Measurements from ENCODE around the gene AKT1. TPM values are rescaled to one million over a fixed set of nuclear protein-coding genes. Genes with fewer than 3 reads are reported as not detected.
A peak's percentile ranks its signal among the peaks of the same experiment; 100 is the strongest.

Gene AKT1
- total and polyA plus RNA-seq, 12 donors, result 66.4 to 300 (median 195) TPM

DNA sequence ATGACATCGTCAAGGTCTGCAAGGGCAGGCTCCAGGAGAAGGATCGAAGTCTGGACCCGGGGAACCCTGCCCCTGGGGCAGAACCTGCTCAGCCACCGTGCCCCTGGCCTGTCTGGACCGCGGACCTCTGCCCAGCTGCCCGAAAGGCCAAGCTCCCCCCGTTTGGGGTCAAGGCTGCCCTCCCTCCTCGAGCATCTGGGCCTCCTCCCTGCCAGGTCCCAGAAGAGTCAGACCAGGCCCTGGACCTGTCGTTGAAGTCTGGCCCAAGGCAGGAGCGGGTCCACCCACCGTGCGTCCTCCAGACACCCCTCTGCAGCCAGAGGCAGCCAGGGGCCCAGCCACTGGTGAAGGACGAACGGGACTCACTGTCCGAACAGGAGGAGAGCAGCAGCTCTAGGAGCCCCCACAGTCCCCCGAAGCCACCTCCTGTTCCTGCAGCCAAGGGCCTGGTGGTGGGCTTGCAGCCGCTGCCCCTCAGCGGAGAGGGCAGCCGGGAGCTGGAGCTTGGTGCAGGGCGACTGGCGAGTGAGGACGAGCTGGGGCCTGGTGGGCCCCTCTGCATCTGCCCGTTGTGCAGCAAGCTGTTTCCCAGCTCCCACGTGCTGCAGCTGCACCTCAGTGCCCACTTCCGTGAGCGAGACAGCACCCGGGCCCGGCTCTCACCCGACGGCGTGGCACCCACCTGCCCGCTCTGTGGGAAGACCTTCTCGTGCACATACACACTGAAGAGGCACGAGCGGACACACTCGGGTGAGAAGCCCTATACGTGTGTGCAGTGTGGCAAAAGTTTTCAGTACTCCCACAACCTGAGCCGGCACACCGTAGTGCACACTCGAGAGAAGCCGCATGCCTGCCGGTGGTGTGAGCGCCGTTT lies 6.2 kb upstream of the AKT1 start:
- intact Hi-C loops (cut with DNase I), result no loop called here
- Histone ChIP-seq H3K27ac (peak overlapping the region in 3 of 5 donors; percentile 70 to 97 (median 81)), H3K4me1 (replicated peaks in 1 of 2) (peaks cover 16 to 28% of the 10 kb centered on the region in 2 donors)

DNA sequence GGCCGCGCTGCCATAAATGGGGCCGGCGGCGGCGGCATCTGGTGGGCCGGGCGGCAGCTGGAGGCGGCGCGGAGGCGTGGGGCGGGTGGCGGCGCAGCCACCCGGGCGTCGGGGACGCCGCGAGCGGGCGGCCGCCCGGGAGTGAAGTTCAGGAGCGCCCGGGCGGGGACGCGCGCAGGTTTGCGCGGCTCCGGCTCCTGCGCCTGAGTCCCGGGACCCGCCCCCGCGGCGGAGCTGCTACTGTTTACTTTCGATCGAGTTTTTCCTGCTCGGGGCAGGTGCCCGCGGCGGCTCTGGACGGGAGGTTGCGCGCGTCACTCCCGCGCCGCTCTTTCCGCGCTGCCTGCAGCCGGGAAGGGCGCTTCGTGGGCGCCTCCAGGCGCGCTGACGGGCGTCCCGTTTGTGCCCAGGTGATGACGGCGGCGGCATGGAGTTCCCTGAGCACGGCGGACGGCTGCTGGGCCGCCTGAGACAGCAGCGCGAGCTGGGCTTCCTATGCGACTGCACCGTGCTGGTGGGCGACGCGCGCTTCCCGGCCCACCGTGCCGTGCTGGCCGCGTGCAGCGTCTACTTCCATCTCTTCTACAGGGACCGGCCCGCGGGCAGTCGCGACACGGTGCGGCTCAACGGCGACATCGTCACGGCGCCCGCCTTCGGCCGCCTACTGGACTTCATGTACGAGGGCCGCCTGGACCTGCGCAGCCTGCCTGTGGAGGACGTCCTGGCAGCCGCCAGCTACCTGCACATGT lies 5.4 kb upstream of the AKT1 start, which contains the start of gene ZBTB42:
Gene ZBTB42, plus strand, starts transcription at position 331 of the 749 bp plus-strand sequence. Its CDS starts 97 bp downstream, at position 428.
- Histone ChIP-seq H3K4me3 (peak within 1 kb of the TSS in 2 of 4 donors; percentile 45 to 91), H3K27me3 (no peaks in the 10 kb centered on the region), H3K9me3 (replicated peaks in 1 of 3) (no peaks in the 10 kb centered on the region), H3K27ac (peak within 1 kb of the TSS; percentile 55 to 97 (median 91)), H3K36me3 (replicated peaks in 1 of 2) (no peaks in the 10 kb centered on the region), H3K4me1 (replicated peaks in 1 of 2) (peaks cover 16 to 31% of the 10 kb centered on the region in 2 donors)
- DNase-seq, result peak in 6 of 7 donors; percentile 62 to 80 (median 72)
- 2 to 3% (median 2%) methylated on average over 8 to 103 of the region's 105 CpGs; no CpG with 5 or more reads in 1 of the 4 donors for WGBS, 4 donors
- TF ChIP-seq, protein P1, sequence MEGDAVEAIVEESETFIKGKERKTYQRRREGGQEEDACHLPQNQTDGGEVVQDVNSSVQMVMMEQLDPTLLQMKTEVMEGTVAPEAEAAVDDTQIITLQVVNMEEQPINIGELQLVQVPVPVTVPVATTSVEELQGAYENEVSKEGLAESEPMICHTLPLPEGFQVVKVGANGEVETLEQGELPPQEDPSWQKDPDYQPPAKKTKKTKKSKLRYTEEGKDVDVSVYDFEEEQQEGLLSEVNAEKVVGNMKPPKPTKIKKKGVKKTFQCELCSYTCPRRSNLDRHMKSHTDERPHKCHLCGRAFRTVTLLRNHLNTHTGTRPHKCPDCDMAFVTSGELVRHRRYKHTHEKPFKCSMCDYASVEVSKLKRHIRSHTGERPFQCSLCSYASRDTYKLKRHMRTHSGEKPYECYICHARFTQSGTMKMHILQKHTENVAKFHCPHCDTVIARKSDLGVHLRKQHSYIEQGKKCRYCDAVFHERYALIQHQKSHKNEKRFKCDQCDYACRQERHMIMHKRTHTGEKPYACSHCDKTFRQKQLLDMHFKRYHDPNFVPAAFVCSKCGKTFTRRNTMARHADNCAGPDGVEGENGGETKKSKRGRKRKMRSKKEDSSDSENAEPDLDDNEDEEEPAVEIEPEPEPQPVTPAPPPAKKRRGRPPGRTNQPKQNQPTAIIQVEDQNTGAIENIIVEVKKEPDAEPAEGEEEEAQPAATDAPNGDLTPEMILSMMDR (IDR thresholded peaks at IDR 0.05), result peak in 1 of 6 experiments; percentile 1
- TF ChIP-seq POLR2A (IDR thresholded peaks at IDR 0.05), result peak in 1 of 2 donors; percentile 54
- intact Hi-C loops (cut with DNase I), result no loop called here

More for the DNA sequence above, 6.2 kb upstream of the AKT1 start:
- WGBS, 4 donors, result 74 to 98% (median 78%) methylated on average over 15 to 45 of the region's 45 CpGs
- TF ChIP-seq POLR2A (IDR thresholded peaks at IDR 0.05), result no peak
- TF ChIP-seq, protein P1 (IDR thresholded peaks at IDR 0.05), result no peak
- Histone ChIP-seq H3K9me3 (replicated peaks in 1 of 3) (no peaks in the 10 kb centered on the region), H3K4me3 (peak overlapping the region in 2 of 4 donors; percentile 45 to 91), H3K27me3 (no peaks in the 10 kb centered on the region), H3K36me3 (replicated peaks in 1 of 2) (no peaks in the 10 kb centered on the region)
- peak in 1 of 7 donors; percentile 37 for DNase-seq

DNA sequence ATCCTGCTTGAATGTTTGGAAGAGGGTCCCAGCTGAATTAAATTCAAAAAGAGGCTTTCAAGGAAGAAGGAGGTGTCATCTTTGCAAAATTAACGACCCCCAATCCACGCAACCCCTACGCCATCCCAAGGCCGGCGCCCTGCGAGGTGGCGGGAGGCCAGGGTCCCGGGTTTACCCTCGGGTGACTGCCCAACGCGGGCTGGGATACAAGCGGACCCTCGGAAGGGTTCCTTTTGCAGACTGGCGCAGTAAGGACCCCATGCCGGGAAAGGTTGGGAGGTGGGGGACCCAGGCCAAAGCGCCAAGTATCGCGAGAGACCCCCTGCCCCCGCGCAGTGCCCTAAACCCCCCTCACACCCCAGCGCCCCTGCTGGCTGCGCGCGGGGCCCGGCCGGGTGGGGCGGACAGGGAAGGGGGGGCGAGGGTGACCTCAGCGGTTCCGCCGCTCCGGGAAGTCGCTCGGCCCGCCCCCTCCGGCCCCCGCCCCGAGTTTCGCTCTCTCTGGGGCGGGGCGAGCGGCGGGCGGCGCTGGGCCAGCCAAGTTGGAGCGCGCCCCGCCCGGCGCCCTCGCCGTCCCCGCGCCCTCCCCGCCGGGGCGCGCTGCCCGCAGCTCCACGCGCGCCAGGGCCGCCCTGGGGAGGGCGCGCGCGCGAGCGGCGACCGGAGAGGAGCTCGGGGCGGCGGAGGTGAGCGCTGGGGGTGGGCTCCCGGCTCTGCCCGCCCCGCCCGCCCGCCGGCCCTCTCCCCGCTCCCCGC lies 4.6 kb upstream of the AKT1 start:
- no peak for TF ChIP-seq POLR2A (IDR thresholded peaks at IDR 0.05)
- TF ChIP-seq, protein P1 (IDR thresholded peaks at IDR 0.05), result peak in 5 of 6 experiments; percentile 14 to 43 (median 34)
- no peaks in the 10 kb centered on the region for H3K9me3 ChIP-seq (replicated peaks in 1 of 3)
- H3K36me3 ChIP-seq (replicated peaks in 1 of 2), result no peaks in the 10 kb centered on the region
- WGBS, 4 donors, result 2 to 18% (median 2%) methylated on average over 3 to 80 of the region's 83 CpGs
- peak; percentile 82 to 91 (median 85) for DNase-seq
- peak overlapping the region in 2 of 4 donors; percentile 45 to 91 for H3K4me3 ChIP-seq
- peak overlapping the region; percentile 55 to 97 (median 91) for H3K27ac ChIP-seq
- peaks cover 16 to 33% of the 10 kb centered on the region in 2 donors for H3K4me1 ChIP-seq (replicated peaks in 1 of 2)
- intact Hi-C loops (cut with DNase I), result no loop called here
- no peaks in the 10 kb centered on the region for H3K27me3 ChIP-seq
